ENCODE results near the gene TRIM46. TPM values are rescaled to one million over a fixed set of nuclear protein-coding genes. Genes with fewer than 3 reads are reported as not detected.

TRIM46 gene
- total and polyA plus RNA-seq, 2 of the 13 experiments (the other 11 are each of a cell fraction or from before 2014, with no cell fraction given): 0.04 to 0.09 TPM

DNA sequence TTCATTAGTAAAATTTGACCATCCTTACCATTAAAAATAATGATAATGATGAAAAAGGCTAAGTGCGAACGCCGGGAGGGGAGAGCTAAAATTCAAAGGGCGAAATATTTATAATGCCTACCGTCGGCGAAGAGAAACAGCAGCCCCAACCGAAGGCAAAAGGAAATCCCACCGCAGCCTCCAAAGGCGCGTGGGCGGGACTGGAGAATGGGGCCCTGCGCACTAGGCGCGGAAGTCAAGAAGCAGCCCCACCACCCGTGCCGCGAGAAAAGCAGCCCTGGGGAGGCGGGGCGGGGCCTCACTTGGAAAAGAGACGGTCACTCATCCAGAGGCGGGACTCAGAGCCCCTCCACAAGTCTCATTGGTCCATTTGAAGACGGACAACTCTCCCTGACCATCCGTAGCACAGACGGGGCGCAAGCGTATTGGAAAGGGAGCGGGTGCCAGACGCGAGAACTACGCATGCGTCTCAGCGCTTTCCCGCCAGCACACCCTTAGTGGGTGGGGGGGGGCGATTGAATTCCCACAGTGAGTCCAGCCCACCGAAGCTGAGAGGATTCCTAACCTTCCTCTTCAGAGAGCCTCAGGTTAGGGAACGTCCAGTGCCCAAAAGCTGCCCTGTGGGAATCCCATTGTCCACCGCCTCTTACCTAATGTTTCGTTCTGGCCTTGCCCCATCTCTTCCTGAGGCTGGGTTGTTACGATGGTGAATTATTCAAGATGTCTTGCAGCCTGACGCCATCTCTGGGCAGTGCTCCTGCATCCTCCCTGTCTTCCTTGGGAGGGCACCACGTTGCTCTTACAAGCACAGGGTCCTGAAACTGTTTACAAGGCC lies 53.8 kb downstream of the TRIM46 start (continued):
- TF ChIP-seq U2AF2 (IDR thresholded peaks at IDR 0.05; ENCODE audit: low read depth, low read length) (no peak), KLF6 (CRISPR knock-in tag; IDR thresholded peaks at IDR 0.05) (peak; percentile 22; the same call in 1 of the 2 replicates), SIX1 (CRISPR knock-in tag; IDR thresholded peaks at IDR 0.05; ENCODE audit: borderline replicate concordance) (no peak), ZHX2 (IDR thresholded peaks at IDR 0.05; ENCODE audit: low read depth) (no peak), ZHX2 (CRISPR knock-in tag; IDR thresholded peaks at IDR 0.05; ENCODE audit: borderline replicate concordance) (0 out of 2 replicates have a peak, but pooled peaks have one; percentile 18), PCBP1 (IDR thresholded peaks at IDR 0.05; ENCODE audit: borderline replicate concordance, low read depth, low read length) (0 out of 2 replicates have a peak, but pooled peaks have one; percentile 25), ELF1 (CRISPR knock-in tag; IDR thresholded peaks at IDR 0.05) (peak; percentile 80), XBP1 (CRISPR knock-in tag; IDR thresholded peaks at IDR 0.05) (0 out of 2 replicates have a peak, but pooled peaks have one; percentile 65), SALL2 (CRISPR knock-in tag; IDR thresholded peaks at IDR 0.05) (0 out of 2 replicates have a peak, but pooled peaks have one; percentile 55), ZNF17 (CRISPR knock-in tag; IDR thresholded peaks at IDR 0.05) (no peak), BORCS8-MEF2B (CRISPR knock-in tag; IDR thresholded peaks at IDR 0.05) (peak; percentile 14; the same call in 1 of the 2 replicates), GZF1 (CRISPR knock-in tag; IDR thresholded peaks at IDR 0.05) (peak; percentile 77; the same call in 1 of the 2 replicates)
- TF ChIP-seq, protein P1, sequence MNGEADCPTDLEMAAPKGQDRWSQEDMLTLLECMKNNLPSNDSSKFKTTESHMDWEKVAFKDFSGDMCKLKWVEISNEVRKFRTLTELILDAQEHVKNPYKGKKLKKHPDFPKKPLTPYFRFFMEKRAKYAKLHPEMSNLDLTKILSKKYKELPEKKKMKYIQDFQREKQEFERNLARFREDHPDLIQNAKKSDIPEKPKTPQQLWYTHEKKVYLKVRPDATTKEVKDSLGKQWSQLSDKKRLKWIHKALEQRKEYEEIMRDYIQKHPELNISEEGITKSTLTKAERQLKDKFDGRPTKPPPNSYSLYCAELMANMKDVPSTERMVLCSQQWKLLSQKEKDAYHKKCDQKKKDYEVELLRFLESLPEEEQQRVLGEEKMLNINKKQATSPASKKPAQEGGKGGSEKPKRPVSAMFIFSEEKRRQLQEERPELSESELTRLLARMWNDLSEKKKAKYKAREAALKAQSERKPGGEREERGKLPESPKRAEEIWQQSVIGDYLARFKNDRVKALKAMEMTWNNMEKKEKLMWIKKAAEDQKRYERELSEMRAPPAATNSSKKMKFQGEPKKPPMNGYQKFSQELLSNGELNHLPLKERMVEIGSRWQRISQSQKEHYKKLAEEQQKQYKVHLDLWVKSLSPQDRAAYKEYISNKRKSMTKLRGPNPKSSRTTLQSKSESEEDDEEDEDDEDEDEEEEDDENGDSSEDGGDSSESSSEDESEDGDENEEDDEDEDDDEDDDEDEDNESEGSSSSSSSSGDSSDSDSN (CRISPR knock-in tag; IDR thresholded peaks at IDR 0.05): peak; percentile 11; the same call in 1 of the 2 replicates
- TF ChIP-seq, protein P2, sequence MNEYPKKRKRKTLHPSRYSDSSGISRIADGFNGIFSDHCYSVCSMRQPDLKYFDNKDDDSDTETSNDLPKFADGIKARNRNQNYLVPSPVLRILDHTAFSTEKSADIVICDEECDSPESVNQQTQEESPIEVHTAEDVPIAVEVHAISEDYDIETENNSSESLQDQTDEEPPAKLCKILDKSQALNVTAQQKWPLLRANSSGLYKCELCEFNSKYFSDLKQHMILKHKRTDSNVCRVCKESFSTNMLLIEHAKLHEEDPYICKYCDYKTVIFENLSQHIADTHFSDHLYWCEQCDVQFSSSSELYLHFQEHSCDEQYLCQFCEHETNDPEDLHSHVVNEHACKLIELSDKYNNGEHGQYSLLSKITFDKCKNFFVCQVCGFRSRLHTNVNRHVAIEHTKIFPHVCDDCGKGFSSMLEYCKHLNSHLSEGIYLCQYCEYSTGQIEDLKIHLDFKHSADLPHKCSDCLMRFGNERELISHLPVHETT (CRISPR knock-in tag; conservative IDR thresholded peaks at IDR 0.05): no peak
- TF ChIP-seq, protein P3, sequence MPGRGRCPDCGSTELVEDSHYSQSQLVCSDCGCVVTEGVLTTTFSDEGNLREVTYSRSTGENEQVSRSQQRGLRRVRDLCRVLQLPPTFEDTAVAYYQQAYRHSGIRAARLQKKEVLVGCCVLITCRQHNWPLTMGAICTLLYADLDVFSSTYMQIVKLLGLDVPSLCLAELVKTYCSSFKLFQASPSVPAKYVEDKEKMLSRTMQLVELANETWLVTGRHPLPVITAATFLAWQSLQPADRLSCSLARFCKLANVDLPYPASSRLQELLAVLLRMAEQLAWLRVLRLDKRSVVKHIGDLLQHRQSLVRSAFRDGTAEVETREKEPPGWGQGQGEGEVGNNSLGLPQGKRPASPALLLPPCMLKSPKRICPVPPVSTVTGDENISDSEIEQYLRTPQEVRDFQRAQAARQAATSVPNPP (CRISPR knock-in tag; IDR thresholded peaks at IDR 0.05): no peak
- TF ChIP-seq, protein P4, sequence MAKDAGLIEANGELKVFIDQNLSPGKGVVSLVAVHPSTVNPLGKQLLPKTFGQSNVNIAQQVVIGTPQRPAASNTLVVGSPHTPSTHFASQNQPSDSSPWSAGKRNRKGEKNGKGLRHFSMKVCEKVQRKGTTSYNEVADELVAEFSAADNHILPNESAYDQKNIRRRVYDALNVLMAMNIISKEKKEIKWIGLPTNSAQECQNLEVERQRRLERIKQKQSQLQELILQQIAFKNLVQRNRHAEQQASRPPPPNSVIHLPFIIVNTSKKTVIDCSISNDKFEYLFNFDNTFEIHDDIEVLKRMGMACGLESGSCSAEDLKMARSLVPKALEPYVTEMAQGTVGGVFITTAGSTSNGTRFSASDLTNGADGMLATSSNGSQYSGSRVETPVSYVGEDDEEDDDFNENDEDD (CRISPR knock-in tag; IDR thresholded peaks at IDR 0.05; ENCODE audit: borderline replicate concordance): peak; percentile 97
